GM10266 (cell line): ENCODE results near the gene SPATA45.

Experiments
- DNase-seq: peaks from one replicate; pipeline ENCODE4 v3.0.0; 2012; ENCODE audit errors: extremely low spot score
- CTCF ChIP-seq: IDR thresholded peaks from 2 replicates; pipeline ENCODE4 v1.5.1; 2012; ENCODE audit warnings: mild to moderate bottlenecking, low read depth; ENCODE audit not compliant: control insufficient read depth, insufficient read depth; ENCODE audit errors: missing control alignments

Gene SPATA45

GRCh38 chr1:212814537-212815334 lies 32.7 kb downstream of the SPATA45 start:
- no peak for DNase-seq
- peak; percentile 37 for TF ChIP-seq CTCF

- no peak for TF ChIP-seq CTCF
- DNase-seq = no peak
Measured at GRCh38 chr1:212805767-212806166, 41.7 kb downstream of the SPATA45 start.

GRCh38 chr1:212797681-212798080 lies 49.8 kb downstream of the SPATA45 start:
- no peak for DNase-seq
- no peak for TF ChIP-seq CTCF

- DNase-seq = peak; percentile 75
- TF ChIP-seq CTCF = no peak
Measured at GRCh38 chr1:212794561-212795014, 52.9 kb downstream of the SPATA45 start.

GRCh38 chr1:212792396-212792908 lies 55.0 kb downstream of the SPATA45 start:
- TF ChIP-seq CTCF = no peak
- no peak for DNase-seq

- DNase-seq = peak; percentile 76
- no peak for TF ChIP-seq CTCF
Measured at GRCh38 chr1:212791676-212792395, 55.6 kb downstream of the SPATA45 start, which contains the start of the genes NSL1 and TATDN3. Gene NSL1 (minus strand): TSS chr1:212791777. CDS start chr1:212791763, 14 bp downstream. Gene TATDN3 (plus strand): TSS chr1:212791894. CDS start chr1:212791922, 28 bp downstream.
